Body of pancreas (tissue), 4 donors: Measurements from ENCODE around the gene HTR6. TPM values are rescaled to one million over a fixed set of nuclear protein-coding genes. Genes with fewer than 3 reads are reported as not detected.
"Not testable (repeated sequence)": the region's sequence is repeated elsewhere in the genome, so short reads cannot be mapped to it uniquely, and the experiment has no call there.

Experiments used
- ATAC-seq: fragments of 150-250 bp; one replicate; pipeline ENCODE4 v1.9.1; 2016
- DNase-seq, 4 donors: peaks; one replicate each; pipeline ENCODE4 v3.0.0-alpha.2; 2019
- H3K27ac ChIP-seq, 4 donors: fragments of 200-600 bp; sonication (generic); 1 replicate in 3 of 4; 2 replicates in 1 of 4; pipeline versions ENCODE4 v1.5.1 to v1.6.1; 2016 to 2019; ENCODE audit warnings: mild to moderate bottlenecking in 1 of 4, mixed read lengths in 1 of 4, moderate library complexity in 1 of 4
- H3K27me3 ChIP-seq, 2 donors: fragments of 200-600 bp; sonication (generic); one replicate each; pipeline ENCODE4 v1.6.0; 2016; ENCODE audit warnings: mild to moderate bottlenecking in 1 of 2
- H3K36me3 ChIP-seq, 2 donors: fragments of 200-600 bp; sonication (generic); replicated peaks in 1 of 2; 2 replicates each; pipeline ENCODE4 v1.5.1; 2016; ENCODE audit warnings: low read depth in 2 of 2; ENCODE audit not compliant: insufficient read depth in 1 of 2
- H3K4me1 ChIP-seq: fragments of 200-600 bp; sonication (generic); one replicate; pipeline ENCODE4 v1.6.0; 2016
- H3K4me3 ChIP-seq, 2 donors: fragments of 200-600 bp; sonication (generic); 1 replicate in 1 of 2; 2 replicates in 1 of 2; pipeline ENCODE4 v1.5.1; 2016 to 2019
- H3K9me3 ChIP-seq, 3 donors: fragments of 200-600 bp; sonication (generic); 1 replicate in 2 of 3; 2 replicates in 1 of 3; pipeline ENCODE4 v1.5.1; 2016
- CTCF ChIP-seq, 7 experiments: fragments of 450-650 bp in 4 of 7; fragments of 200-600 bp in 3 of 7; sonication (generic) in 3 of 7; IDR thresholded peaks; one replicate each; pipeline ENCODE4 v1.5.1; 2016 to 2019; ENCODE audit warnings: antibody characterized with exemption in 7 of 7
- POLR2A ChIP-seq, 3 donors: fragments of 450-650 bp; IDR thresholded peaks; one replicate each; pipeline ENCODE4 v1.6.1; 2016; ENCODE audit warnings: antibody characterized with exemption in 3 of 3, mild to moderate bottlenecking in 2 of 3
- WGBS, 2 donors: methylation state at CpG; one replicate each; pipeline ENCODE4 v1.1.5; 2017; 5-methylcytosine and 5-hydroxymethylcytosine counted together
- intact Hi-C: fragments of 100-400 bp; cut with DNase I; formaldehyde crosslinking; loops from one replicate; pipeline ENCODE4 v1.15.1; 2023
- total RNA-seq, 2 donors: library from RNA; depleted of rRNA; stranded (reverse); fragments of >200 nt; gene quantifications; one replicate each; pipeline ENCODE4 v1.1.0, GENCODE V29; 2016

Gene HTR6
- total RNA-seq, 2 donors from 2014 or later = not detected

GRCh38 chr1:19623523-19623922 is 41.2 kb upstream of the HTR6 start:
- H3K36me3 ChIP-seq = peaks cover 6 to 14% of the 10 kb centered on the region in 2 donors
- intact Hi-C loops = no loop called here
- H3K4me3 ChIP-seq = no peak overlapping the region
- H3K27ac ChIP-seq = no peak overlapping the region
- no peaks in the 10 kb centered on the region for H3K27me3 ChIP-seq
- H3K9me3 ChIP-seq = no peaks in the 10 kb centered on the region
- 85 to 91% methylated on average over 3 of the region's 3 CpGs for WGBS, 2 donors
- no peak for TF ChIP-seq CTCF (IDR thresholded peaks at IDR 0.05)
- TF ChIP-seq POLR2A (IDR thresholded peaks at IDR 0.05) = no peak
- no peak for DNase-seq
- ATAC-seq = no peak
- peaks cover 24% of the 10 kb centered on the region for H3K4me1 ChIP-seq

GRCh38 chr1:19625291-19625937 is 39.3 kb upstream of the HTR6 start:
- TF ChIP-seq POLR2A (IDR thresholded peaks at IDR 0.05) (no peak), CTCF (IDR thresholded peaks at IDR 0.05) (no peak)
- H3K4me3 ChIP-seq = no peak overlapping the region
- H3K27me3 ChIP-seq = no peaks in the 10 kb centered on the region
- ATAC-seq (no peak), DNase-seq (no peak)
- H3K9me3 ChIP-seq = no peaks in the 10 kb centered on the region
- peaks cover 5% of the 10 kb centered on the region for H3K4me1 ChIP-seq
- 90 to 95% methylated on average over 8 of the region's 8 CpGs for WGBS, 2 donors
- intact Hi-C loops = no loop called here
- peaks cover 6 to 14% of the 10 kb centered on the region in 2 donors for H3K36me3 ChIP-seq
- no peak overlapping the region for H3K27ac ChIP-seq

GRCh38 chr1:19628879-19629278 is 35.8 kb upstream of the HTR6 start:
- Histone ChIP-seq H3K9me3 (no peaks in the 10 kb centered on the region), H3K4me3 (no peak overlapping the region), H3K27me3 (no peaks in the 10 kb centered on the region), H3K4me1 (no peaks in the 10 kb centered on the region), H3K27ac (no peak overlapping the region), H3K36me3 (peaks cover 6 to 14% of the 10 kb centered on the region in 2 donors)
- no peak for TF ChIP-seq CTCF (IDR thresholded peaks at IDR 0.05)
- no peak for TF ChIP-seq POLR2A (IDR thresholded peaks at IDR 0.05)
- no peak for ATAC-seq
- no peak for DNase-seq
- intact Hi-C loops = no loop called here
- 76 to 93% methylated on average over 3 of the region's 3 CpGs for WGBS, 2 donors

- no peak overlapping the region for H3K27ac ChIP-seq
- no peak for DNase-seq
- H3K36me3 ChIP-seq = peaks cover 6 to 14% of the 10 kb centered on the region in 2 donors
- no peak overlapping the region for H3K4me3 ChIP-seq
- no peak for TF ChIP-seq POLR2A (IDR thresholded peaks at IDR 0.05)
- no peak for TF ChIP-seq CTCF (IDR thresholded peaks at IDR 0.05)
- H3K9me3 ChIP-seq = no peaks in the 10 kb centered on the region
- no peaks in the 10 kb centered on the region for H3K4me1 ChIP-seq
- no peaks in the 10 kb centered on the region for H3K27me3 ChIP-seq
- intact Hi-C loops = no loop called here
- WGBS, 2 donors = 73 to 91% methylated on average over 4 of the region's 4 CpGs
- no peak for ATAC-seq
Observed at GRCh38 chr1:19629357-19629756, 35.3 kb upstream of the HTR6 start.

- intact Hi-C loops, H3K9me3 ChIP-seq, H3K4me3 ChIP-seq, DNase-seq, H3K36me3 ChIP-seq, H3K27me3 ChIP-seq, H3K4me1 ChIP-seq, H3K27ac ChIP-seq, ATAC-seq: not testable (repeated sequence)
- 100% methylated on average over 1 of the region's 1 CpG for WGBS, 2 donors
Observed at GRCh38 chr1:19630192-19630591, 34.5 kb upstream of the HTR6 start.
